Lower leg skin (tissue), 4 donors: Measurements from ENCODE around the gene MYMX. TPM values are rescaled to one million over a fixed set of nuclear protein-coding genes. Genes with fewer than 3 reads are reported as not detected.

Source experiments
- DNase-seq, 2 donors: peaks; one replicate each; pipeline ENCODE4 v3.0.0-alpha.2; 2019; ENCODE audit warnings: low spot score in 2 of 2
- H3K4me3 ChIP-seq: fragments of 200-600 bp; sonication (generic); 2 replicates; pipeline ENCODE4 v1.5.1; 2017; ENCODE audit warnings: mild to moderate bottlenecking, low read depth; ENCODE audit not compliant: poor library complexity, severe bottlenecking
- CTCF ChIP-seq, 3 donors: fragments of 450-650 bp; IDR thresholded peaks; one replicate each; pipeline ENCODE4 v1.5.1; 2016; ENCODE audit warnings: antibody characterized with exemption in 3 of 3, mild to moderate bottlenecking in 3 of 3, moderate library complexity in 2 of 3
- POLR2A ChIP-seq, 2 donors: fragments of 450-650 bp; IDR thresholded peaks; one replicate each; pipeline ENCODE4 v1.6.1; 2016 to 2017; ENCODE audit warnings: antibody characterized with exemption in 2 of 2, mild to moderate bottlenecking in 1 of 2, moderate library complexity in 1 of 2
- WGBS, 2 donors: methylation state at CpG; one replicate each; pipeline ENCODE4 v1.1.5; 2018; 5-methylcytosine and 5-hydroxymethylcytosine counted together
- intact Hi-C: fragments of 100-400 bp; cut with DNase I; formaldehyde crosslinking; loops from one replicate; pipeline ENCODE4 v1.15.0; 2023; ENCODE audit warnings: low total_unique reads
- total RNA-seq, 4 donors: library from RNA; depleted of rRNA; stranded (reverse); fragments of >200 nt; gene quantifications; one replicate each; pipeline ENCODE4 v1.1.0, GENCODE V29; 2016

MYMX gene
- total RNA-seq, 4 donors from 2014 or later, result 0.69 TPM; not detected in 3

- intact Hi-C loops, result no loop called here
- no peak for DNase-seq
- H3K4me3 ChIP-seq, result no peak overlapping the region
- TF ChIP-seq CTCF (IDR thresholded peaks at IDR 0.05) (no peak), POLR2A (IDR thresholded peaks at IDR 0.05) (no peak)
- 14 to 18% methylated on average over 1 of the region's 1 CpG for WGBS, 2 donors
Observed at GRCh38 chr6:44248579-44248978, 31.9 kb downstream of the MYMX start.

- intact Hi-C loops, result no loop called here
- no peak overlapping the region for H3K4me3 ChIP-seq
- 74 to 84% methylated on average over 9 of the region's 9 CpGs for WGBS, 2 donors
- no peak for TF ChIP-seq CTCF (IDR thresholded peaks at IDR 0.05)
- no peak for TF ChIP-seq POLR2A (IDR thresholded peaks at IDR 0.05)
- DNase-seq, result no peak
Observed at GRCh38 chr6:44249082-44249748, 32.5 kb downstream of the MYMX start.

GRCh38 chr6:44250067-44250717 is 33.5 kb downstream of the MYMX start:
- intact Hi-C loops, result no loop called here
- WGBS, 2 donors, result 74 to 76% methylated on average over 6 of the region's 6 CpGs
- H3K4me3 ChIP-seq, result no peak overlapping the region
- TF ChIP-seq CTCF (IDR thresholded peaks at IDR 0.05) (no peak), POLR2A (IDR thresholded peaks at IDR 0.05) (no peak)
- DNase-seq, result no peak

GRCh38 chr6:44250718-44251123 is 34.0 kb downstream of the MYMX start:
- WGBS, 2 donors, result 75 to 79% methylated on average over 3 of the region's 3 CpGs

GRCh38 chr6:44251576-44252524 is 35.1 kb downstream of the MYMX start:
- TF ChIP-seq POLR2A (IDR thresholded peaks at IDR 0.05), result no peak
- no peak for TF ChIP-seq CTCF (IDR thresholded peaks at IDR 0.05)
- DNase-seq, result no peak
- intact Hi-C loops, result no loop called here
- no peak overlapping the region for H3K4me3 ChIP-seq
- 91 to 95% methylated on average over 14 of the region's 14 CpGs for WGBS, 2 donors

More at GRCh38 chr6:44250718-44251123, 34.0 kb downstream of the MYMX start:
- no peak for DNase-seq
- intact Hi-C loops, result no loop called here
- H3K4me3 ChIP-seq, result no peak overlapping the region
- TF ChIP-seq POLR2A (IDR thresholded peaks at IDR 0.05), result no peak
- no peak for TF ChIP-seq CTCF (IDR thresholded peaks at IDR 0.05)
